Erythroblast (primary cell): ENCODE results near the gene CLCN3.

Source experiments
- GATA1 ChIP-seq: IDR thresholded peaks from 2 replicates; pipeline ENCODE4 v1.6.1; 2011; ENCODE audit warnings: low read depth, mild to moderate bottlenecking, control low read depth, low read length, moderate library complexity
- POLR2A ChIP-seq: IDR thresholded peaks from 2 replicates; pipeline ENCODE4 v1.6.1; 2011; ENCODE audit warnings: mild to moderate bottlenecking, low read length

DNA sequence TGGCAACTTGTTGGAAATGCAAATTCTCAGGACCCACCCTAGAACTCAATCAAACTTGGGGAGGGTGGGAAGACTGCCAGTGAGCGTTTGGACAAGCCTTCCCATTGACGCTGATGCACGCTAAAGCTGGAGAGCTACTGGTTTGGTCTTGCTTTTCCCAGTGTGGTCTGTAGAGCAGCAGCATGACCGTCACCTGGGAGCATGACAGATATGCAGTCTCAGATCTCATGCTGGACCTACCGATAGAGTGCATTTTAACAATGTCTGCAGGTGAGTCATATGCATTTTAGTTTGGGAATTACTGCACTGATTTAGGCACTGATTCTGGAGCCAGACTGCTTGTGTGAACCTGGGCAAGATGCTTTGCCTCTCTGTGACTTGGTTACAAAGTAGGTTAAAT, 110.2 kb downstream of the CLCN3 start:
- TF ChIP-seq POLR2A (no peak), GATA1 (no peak)
